ENCODE results near the gene EPG5. TPM values are rescaled to one million over a fixed set of nuclear protein-coding genes. Genes with fewer than 3 reads are reported as not detected.

EPG5 gene
- total RNA-seq, 1 experiment from 2014 or later = 11.5 TPM

DNA sequence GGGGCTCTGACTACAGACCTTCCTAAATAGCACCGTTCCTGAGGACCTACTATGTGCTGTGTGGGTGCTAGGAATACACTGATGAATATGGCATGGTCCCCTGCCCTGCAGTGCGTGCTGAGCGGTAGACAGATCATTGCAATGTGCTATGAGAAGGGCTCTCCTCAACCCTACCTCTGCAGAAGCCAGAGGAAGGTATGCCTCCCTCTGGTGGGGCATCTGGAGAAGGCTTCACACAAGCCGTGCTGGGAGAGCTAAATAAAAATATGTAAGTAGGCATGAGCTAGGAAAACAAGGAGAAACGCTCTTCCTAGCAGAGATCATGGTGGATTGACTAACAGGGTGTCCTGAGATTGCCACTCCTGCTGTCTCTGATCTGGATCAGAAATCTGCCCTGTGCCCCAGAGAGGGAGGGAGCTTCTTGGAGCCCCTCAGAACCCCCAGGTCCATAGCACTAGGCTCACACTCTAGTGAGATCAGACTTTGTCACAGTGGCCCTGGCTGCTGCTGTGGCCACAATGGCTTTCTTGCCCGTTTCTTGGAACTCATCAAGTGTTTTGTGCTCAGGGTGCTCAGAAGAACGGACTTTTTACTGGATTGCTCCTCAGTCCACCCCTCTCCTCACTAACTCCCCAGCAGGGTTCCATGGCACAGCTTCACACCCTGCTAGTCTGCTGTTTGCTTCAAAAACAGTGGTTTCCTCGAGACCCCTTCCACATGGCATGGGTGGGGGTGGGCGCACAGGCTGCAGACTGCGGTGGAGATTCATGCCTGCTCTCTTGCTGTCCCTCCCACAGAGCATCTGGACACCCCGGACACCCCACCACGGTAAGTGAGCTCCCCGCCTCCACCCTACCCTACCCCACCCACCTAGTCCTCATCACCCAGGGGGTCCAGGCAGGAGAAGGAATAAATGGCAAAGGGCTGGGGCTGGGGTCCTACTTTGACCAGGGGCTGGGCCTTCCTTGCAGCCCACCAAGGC lies 127.4 kb downstream of the EPG5 start:
- peak; percentile 62 for DNase-seq (ENCODE audit: low read depth)

DNA sequence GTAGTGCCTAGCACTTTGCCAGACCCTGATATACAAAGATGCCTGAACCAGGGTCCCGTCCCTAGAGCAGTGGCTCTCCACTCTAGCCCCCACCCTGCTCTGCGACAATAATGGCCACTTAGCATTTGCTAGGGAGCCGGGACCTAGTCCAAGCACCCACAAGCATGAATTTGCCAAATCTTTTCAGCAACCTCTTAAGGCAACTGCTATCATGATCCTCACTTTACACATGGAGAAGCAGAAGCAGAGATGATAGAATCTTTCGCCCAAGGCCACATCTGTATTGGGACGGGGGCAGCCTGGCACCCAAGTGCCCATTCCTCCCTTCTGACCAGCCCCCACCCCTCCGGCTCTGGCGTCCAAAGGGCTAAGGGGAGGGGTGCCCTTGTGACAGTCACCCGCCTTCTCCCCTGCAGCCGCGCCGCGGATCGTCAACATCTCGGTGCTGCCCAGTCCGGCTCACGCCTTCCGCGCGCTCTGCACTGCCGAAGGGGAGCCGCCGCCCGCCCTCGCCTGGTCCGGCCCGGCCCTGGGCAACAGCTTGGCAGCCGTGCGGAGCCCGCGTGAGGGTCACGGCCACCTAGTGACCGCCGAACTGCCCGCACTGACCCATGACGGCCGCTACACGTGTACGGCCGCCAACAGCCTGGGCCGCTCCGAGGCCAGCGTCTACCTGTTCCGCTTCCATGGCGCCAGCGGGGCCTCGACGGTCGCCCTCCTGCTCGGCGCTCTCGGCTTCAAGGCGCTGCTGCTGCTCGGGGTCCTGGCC lies 128.6 kb downstream of the EPG5 start:
- no peak for DNase-seq (ENCODE audit: low read depth)

DNA sequence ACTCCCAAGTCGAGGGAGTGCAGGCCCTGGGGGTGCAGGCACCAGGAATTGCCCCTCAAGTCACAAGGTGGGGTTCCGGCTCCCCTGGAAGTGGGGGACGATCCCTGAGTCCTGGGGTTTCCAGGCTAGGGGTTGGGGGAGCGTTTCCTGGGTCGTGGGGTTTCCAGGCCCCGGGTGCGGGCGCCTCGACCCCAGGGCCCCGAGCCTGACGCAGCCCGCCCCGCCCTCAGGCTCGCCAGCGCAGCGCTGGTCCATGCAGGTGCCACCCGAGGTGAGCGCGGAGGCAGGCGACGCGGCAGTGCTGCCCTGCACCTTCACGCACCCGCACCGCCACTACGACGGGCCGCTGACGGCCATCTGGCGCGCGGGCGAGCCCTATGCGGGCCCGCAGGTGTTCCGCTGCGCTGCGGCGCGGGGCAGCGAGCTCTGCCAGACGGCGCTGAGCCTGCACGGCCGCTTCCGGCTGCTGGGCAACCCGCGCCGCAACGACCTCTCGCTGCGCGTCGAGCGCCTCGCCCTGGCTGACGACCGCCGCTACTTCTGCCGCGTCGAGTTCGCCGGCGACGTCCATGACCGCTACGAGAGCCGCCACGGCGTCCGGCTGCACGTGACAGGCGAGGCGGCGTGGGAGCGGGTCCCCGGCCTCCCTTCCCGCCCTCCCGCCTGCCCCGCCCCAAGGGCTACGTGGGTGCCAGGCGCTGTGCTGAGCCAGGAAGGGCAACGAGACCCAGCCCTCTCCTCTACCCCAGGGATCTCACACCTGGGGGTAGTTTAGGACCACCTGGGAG lies 129.7 kb downstream of the EPG5 start:
- DNase-seq (ENCODE audit: low read depth) = no peak

DNA sequence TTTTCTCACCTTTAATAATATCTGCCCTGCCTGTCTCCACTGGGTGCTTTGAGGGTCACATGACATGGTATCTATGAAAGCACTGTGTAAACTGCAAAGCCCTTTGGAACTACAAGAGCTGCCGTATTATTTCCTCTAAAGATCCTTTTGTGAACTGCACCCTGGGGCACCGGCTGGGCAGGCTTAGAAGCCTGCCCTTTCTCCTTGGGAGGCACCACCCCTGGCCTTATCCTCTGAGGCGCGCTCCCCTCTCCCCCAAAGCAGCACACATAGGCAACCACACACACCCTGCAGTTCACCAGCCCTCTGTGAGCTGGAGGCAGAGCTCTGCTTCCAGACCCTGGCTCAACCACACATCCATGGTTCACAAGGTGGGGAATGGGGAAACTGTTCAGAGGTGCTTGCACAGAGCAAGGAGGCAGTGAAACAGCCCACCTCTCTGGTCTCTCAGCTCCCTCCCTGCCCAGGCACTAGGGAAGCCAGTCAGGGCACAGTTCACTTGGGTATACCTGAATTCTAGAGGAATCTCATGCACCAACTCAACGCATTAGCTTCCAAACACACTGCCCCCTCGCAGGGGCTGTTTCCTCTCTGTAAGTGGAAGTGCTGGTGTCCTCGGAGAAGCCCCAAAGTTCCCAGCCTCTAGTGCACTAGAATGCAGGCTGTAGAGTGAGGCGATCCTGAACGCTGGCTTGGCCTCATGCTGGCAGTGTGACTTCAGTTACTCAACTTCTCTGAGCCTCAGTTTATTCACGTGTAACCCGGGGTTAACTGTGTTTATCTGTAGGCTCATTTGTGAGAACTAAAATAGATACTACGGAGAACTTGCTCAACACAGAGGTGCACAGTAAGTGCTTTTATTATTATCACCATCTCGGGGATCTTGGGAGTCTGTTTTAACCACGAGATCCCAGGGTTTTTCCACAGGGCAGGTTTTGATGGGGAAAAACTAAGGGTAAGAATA lies 130.6 kb downstream of the EPG5 start:
- no peak for DNase-seq (ENCODE audit: low read depth)

DNA sequence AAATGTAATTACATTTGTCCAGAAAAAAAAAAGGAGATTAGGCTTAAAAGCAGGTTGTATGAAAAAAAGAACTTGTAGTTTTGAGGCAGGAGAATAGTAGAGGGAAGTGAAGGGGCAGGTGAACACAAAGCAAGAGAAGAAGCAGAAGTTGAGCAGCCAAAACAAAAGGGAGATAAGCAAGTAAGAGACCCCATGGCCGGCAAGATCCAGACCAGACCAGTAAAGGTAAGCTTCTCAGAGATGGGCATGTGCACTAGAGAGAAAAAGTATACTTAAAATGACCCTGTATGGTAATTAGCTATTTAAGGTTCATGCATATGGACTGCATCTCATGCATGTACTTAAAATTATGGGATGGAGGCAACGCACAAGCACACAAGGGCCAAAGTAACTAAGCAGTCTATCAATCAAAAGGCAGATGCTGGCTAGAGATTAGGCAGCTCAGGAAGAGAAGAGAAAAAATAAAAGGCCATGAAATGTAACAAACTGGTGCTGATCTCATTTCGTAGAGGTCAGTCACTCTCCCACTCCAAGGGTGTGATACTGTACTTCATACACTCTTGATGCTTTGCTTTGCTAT lies 132.0 kb downstream of the EPG5 start:
- DNase-seq (ENCODE audit: low read depth) = no peak

DNA sequence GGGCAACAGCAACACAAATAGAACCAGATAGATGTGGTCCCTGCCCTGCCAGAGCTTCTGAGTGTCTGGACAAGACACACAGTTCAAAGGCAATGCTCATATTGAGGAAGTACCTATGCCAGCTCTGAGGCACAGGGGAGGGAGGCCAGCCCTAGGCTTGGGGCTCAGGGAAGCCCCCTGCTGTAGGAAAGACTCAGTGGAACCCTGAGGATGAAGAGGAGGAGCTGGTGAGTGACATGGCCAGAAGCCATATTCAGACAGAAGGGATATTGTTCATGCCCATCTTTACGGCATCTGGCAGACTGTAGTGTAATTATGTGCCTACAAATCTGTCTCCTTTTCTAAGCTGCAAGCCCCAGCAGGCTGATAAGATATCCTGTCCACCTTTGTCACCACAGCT lies 132.8 kb downstream of the EPG5 start:
- DNase-seq (ENCODE audit: low read depth) = no peak

DNA sequence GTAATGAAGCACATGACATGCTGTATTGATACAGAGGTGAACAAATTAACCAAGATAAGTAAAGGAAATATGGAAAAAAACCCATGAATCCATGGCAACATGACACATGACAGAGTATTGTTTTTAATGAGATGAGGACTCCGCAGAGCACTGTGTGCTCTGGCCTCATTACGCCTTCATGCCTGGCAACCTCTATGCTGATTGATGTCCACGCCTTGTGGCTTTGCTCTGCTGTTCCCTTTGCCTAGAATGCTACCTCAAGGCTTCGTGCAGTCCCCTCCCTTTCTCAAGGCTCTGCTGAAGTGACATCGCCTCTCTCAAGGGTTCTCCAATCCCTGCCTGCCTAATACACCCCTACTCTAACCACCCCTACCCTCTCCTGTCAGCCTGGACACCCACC lies 133.3 kb downstream of the EPG5 start:
- no peak for DNase-seq (ENCODE audit: low read depth)

DNA sequence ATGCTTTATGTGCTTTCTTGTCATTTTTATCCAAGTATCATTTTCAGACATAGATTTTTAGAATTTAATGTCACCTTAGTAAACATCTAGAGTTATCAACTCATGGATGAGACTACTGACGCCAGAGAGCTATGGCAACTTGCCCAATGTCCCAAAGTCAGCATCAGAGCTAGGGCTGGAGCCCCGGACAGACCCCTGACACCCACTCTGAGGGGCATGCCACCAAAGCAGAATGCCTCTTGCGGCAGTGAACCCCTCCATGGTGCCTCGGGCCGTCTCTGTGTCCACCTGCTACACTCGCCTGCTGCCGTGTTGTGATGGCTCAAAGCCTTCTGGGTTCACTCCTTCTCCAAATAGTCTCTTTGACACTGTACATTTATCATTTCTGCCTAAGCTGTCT lies 136.2 kb downstream of the EPG5 start:
- no peak for DNase-seq (ENCODE audit: low read depth)

DNA sequence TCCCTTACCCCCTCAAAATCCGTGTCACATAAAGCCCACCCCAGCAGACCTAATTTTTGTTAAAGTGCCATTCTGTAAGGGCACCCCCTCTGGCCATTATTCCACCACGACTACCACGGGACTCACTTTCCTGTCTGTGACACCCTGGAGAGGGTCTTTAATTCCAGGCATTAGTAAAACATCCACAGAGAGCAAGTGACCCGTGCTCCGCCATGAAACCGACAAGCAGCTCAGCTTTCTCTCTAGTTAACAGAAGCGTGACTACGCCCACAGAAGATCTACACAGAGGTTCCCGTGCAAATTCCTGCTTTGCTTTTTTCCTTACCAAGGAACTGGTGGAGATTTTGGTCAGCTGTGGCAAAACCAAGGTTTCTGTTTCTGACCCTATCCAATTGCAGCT lies 137.3 kb downstream of the EPG5 start:
- no peak for DNase-seq (ENCODE audit: low read depth)

DNA sequence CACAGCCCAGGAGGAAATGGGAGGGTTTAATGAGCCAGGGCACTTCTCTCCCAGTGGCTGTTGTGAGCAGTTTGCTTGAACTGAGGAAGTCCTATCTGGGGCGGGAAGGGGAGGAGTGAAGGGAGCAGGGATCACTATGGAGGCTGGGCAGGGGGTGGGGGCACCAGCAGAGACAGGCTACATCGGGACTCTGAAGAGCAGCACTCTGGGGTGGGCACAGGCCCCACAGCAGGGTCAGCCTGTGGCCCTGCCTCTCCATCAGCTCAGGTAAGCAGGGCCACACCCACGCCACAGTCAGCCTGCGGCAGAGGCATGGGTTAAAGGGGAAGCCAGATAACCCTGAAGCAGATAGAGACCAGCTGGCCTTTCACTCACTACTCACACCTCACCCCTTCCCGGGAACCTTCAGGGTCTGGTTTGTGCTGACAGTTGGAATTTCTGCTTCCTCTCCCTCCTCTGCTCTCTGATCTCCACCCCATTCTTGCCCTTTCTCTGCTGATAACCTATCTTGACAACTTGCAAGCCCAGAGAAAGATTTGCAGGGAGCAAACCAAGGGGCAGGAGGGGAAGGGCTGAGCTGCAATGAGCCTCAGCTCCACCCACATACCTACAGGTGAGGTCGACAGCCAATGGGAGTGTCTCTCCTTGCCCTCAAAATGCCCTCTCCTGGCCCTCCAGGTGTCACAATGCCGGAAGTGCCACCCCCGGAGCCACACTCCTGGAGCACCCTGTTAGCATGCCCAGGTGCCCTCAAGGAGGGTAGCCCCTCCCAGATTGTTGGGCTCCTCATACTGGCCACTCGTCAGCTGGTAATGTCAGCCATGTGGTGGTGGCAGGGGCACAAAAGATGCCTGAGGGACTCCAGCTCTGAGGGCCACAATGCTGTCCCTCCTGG lies 138.0 kb downstream of the EPG5 start:
- DNase-seq (ENCODE audit: low read depth) = no peak

DNA sequence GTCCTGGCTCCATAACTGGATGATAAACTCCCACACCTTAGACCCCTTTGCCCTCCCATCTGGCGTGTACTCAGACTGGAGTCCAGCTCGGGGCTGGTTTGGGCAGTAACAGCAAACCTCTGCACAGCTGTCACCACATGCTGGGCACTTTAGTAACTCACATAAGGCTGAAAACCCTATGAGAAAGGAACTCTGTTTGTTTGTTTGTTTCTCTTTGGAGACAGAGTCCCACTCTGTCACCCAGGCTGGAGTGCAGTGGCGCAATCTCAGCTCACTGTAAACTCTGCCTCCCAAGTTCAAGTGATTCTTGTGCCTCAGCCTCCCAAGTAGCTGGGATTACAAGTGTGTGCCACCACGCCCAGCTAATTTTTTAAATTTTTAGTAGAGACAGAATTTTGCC lies 140.4 kb downstream of the EPG5 start:
- peak; percentile 32 for DNase-seq (ENCODE audit: low read depth)

DNA sequence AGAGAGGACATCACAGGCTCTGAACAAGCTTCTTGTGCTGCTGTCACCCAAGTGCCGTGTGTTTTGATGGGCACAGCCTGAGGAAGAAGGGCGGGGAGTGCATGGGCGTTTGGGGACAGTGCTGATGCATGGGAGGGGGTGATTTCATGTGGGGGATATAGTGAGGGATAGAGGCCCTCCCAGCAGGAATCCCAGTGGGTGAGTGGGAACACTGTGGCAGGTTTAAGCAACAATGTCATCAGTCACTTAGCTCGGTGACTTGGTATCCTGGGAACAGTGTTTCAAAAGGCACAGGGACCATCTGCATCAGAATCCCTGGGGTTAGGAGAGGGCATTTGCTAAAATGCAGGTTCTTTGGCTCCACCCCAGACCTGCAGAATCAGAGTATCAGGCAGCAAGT lies 141.0 kb downstream of the EPG5 start:
- DNase-seq (ENCODE audit: low read depth) = no peak

DNA sequence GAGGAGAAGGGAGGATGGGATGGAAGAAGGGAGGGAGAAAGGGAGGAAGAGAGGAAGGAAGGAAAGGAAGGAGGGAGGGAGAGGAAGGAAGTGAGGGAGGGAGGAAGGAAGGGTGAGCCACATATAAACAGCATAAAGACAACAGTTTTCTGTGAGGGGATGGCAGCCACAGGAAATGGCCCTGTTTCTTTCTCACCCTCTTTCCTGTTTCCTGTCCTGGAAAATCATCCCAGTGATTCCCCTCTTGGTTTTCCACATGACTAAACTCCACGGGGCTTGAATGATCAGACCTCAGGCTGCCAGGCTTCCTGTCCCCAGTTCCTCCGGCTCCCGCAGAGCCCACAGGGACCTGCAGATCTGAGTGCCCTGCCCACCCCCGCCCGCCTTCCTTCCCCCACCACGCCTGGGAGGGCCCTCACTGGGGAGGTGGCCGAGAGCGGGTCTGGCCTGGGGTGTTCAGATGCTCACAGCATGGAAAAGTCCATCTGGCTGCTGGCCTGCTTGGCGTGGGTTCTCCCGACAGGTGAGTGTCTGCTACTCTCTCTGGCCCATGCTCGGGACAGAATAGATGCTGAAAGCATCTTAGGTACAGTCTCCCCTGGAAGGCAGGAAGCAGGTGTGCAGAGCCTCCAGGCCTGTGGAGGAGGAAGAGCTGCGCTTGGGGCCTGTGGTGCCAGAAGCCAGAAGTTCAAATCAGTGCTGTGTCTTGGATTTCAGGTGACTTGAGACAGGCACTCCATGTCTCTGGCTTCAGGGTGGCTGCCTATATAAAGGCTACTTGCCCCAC lies 141.7 kb downstream of the EPG5 start, which contains the start of gene SIGLEC15:
SIGLEC15 (plus strand) TSS at position 418 of the 787 bp plus-strand sequence; CDS start at position 472, 54 bp downstream.
- peak; percentile 94 for DNase-seq (ENCODE audit: low read depth)

DNA sequence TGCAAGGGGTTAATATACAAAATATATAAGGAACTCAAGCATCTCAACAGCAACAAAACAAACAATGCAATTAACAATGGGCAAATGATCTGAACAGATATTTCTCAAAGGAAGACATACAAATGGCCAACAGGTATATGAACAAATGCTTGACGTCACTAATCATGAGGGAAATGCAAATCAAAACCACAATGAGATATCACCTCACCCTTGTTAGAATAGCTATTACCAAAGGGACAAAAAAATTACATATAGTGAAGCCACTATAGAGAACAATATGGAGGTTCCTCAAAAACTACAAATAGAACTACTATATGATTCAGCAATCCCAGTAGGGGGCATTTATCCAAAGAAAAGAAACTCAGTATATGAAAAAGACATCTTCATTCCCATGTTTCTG lies 145.4 kb downstream of the EPG5 start:
- DNase-seq (ENCODE audit: low read depth) = no peak

DNA sequence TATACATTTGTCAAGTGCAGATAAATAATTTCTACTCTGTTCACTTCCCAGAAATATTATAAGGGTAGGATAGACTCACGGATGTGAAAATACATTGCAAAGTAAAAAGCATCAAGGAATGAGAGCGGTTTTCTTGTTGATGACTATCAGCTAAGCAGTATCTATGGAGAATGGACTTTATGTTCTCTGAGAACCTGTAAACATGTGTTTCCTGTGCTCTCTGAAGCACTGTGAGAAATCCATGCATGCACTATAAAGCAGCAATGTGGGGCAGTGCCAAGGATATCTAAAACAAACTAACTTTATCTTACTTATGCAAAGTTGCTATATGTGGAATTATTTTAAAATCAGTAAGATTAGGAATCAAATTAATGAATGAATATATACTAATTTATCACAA lies 146.1 kb downstream of the EPG5 start:
- DNase-seq (ENCODE audit: low read depth) = no peak

DNA sequence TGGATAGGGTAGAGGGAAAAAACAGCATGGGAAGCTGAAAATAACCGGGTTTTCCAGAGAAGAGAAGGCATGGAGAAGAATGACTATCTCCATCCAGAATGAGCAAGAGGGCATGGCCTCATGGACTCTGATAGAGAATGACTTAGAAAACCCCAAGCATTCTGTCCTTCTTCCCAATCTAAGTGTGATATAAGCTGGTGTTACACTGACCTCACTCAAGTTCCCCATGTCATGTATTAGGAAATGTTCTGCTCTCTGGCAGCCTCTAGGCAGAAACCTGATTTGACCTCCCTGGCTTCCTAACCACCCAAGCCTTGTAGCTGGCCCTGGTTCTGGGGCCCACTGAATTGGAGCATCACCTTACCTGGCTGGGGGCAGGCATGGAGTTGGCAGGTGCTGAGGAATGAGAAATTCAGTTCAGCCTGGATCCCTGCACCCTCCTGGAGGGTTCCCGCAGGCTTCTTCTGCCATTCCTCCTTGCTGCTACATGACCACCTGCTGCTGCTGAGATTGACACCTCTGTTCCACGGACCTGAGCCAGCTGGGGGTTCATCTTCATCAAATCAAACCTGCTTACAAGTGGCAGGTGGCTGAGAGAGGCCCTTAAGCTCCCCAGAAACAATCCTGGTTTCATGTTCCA lies 146.9 kb downstream of the EPG5 start:
- DNase-seq (ENCODE audit: low read depth) = no peak

DNA sequence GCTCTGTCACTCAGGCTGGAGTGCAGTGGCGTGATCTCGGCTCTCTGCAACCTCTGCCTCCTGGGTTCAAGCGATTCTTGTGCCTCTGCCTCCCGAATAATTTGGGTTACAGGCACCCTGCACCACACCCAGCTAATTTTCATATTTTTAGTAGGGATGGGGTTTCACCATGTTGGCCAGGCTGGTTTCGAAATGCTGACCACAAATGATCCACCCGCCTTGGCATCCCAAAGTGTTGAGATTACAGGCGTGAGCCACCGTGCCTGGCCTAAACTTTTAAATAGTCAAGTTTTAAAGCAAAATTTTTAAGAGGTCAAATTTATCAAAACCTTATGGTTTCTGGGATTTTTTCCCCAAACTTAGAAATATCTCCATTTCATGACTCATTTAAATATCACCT lies 148.4 kb downstream of the EPG5 start:
- peak; percentile 57 for DNase-seq (ENCODE audit: low read depth)

DNA sequence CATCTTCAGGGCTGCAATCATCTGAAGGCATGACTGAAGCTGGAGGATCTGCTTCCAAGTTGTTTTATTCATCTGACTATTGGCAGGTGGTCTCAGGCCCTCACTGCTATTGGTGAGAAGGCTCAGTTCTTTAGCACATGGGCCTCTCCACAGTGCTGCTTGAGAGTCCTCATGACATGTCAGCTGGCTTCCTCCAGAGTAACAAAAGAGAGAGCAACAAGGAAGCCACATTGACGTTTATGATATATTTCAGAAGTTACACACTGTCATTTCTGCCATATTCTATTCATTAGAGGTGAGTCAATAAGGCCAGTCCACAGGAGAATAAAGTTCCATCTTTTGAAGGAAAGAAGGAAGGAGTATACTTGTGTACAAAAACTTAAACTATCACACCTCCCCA lies 149.6 kb downstream of the EPG5 start:
- no peak for DNase-seq (ENCODE audit: low read depth)

Data from RPMI7951 (cell line).